Measurements from ENCODE around the gene FBXO38.
A peak's percentile ranks its signal among the peaks of the same experiment; 100 is the strongest.

Gene FBXO38

DNA sequence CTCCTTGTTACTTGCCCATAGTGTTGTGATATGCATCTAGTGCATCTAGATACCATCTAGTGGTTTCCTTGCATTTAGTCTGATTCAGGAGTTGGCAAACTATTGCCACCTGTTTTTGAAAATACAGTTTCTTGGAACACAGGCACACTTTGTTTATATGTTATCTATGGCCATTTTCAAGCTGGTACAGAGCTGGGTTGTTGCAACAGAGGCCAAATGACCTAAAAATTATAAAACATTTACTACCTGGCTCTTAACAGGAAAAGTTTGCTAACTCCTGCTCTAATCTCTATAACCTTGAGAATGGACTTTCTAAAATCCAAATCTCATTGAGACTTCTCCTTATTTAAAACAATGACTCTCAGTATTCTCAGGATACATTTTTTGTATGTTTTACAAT, 19.4 kb upstream of the FBXO38 start:
- no peak overlapping the region for H3K27ac ChIP-seq (ENCODE audit: low read length)
- no peaks in the 10 kb centered on the region for H3K9me3 ChIP-seq (ENCODE audit: control insufficient read depth in 2 of 2, low read length in 2 of 2)
- H3K4me1 ChIP-seq (ENCODE audit: control insufficient read depth, insufficient read depth, low read length) = no peaks in the 10 kb centered on the region
- H3K9ac ChIP-seq (ENCODE audit: low read length in 2 of 2) = no peak overlapping the region
- no peaks in the 10 kb centered on the region for H3K36me3 ChIP-seq (ENCODE audit: control insufficient read depth in 2 of 2, insufficient read depth in 2 of 2, low read length in 2 of 2)
- H3K4me3 ChIP-seq (ENCODE audit: low read length in 2 of 2) = no peak overlapping the region
- no peaks in the 10 kb centered on the region for H3K27me3 ChIP-seq (ENCODE audit: control insufficient read depth in 1 of 2, insufficient read depth in 2 of 2, low read length in 2 of 2)

DNA sequence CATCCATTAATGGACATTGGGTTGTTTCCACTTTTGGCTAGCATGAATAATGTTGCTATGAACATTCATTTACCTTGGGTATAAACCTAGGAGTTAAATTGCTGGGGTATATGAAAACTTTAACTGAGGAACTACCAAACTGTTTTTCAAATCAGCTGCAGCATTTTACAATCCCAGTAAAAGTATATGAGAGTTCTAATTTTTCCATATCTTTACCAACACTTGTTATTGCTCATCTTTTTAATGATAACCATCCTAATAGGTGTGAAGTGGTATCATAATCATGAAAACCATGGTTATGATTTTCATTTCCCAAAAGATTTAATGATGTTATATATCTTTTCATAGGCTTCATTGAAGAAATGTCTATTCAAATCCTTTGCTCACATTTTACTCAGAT, 15.5 kb upstream of the FBXO38 start:
- Histone ChIP-seq H3K36me3 (ENCODE audit: control insufficient read depth in 2 of 2, insufficient read depth in 2 of 2, low read length in 2 of 2) (no peaks in the 10 kb centered on the region), H3K27ac (ENCODE audit: low read length) (no peak overlapping the region), H3K27me3 (ENCODE audit: control insufficient read depth in 1 of 2, insufficient read depth in 2 of 2, low read length in 2 of 2) (no peaks in the 10 kb centered on the region), H3K9me3 (ENCODE audit: control insufficient read depth in 2 of 2, low read length in 2 of 2) (no peaks in the 10 kb centered on the region), H3K4me3 (ENCODE audit: low read length in 2 of 2) (no peak overlapping the region), H3K4me1 (ENCODE audit: control insufficient read depth, insufficient read depth, low read length) (no peaks in the 10 kb centered on the region), H3K9ac (ENCODE audit: low read length in 2 of 2) (no peak overlapping the region)

DNA sequence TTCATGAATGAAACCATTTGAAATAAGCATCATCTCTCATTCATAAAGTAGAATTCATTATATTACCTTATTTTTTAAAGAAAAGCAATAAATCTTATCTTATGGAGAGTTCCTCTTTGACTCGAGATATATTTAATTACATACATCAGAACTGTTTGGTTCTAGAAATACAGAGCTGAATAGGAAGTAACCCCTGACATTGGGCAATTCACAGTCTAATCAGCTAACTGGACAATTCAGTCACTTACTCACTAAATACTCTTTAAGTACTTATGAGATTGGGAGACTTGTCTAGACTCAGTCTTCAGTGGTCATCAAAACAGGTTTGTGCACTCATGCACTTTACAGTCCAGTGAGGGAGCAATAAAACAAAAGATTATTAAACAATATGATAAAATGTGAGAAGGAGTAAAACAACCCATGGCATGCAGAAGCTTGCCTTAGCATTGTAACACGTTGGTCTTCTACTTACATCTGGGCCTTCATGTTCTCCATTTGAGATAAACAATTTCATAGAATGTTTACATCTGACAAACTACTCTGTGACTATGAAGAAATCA, 11.5 kb upstream of the FBXO38 start:
- H3K4me3 ChIP-seq (ENCODE audit: low read length in 2 of 2) = no peak overlapping the region
- no peaks in the 10 kb centered on the region for H3K9me3 ChIP-seq (ENCODE audit: control insufficient read depth in 2 of 2, low read length in 2 of 2)
- H3K27ac ChIP-seq (ENCODE audit: low read length) = no peak overlapping the region
- no peak overlapping the region for H3K9ac ChIP-seq (ENCODE audit: low read length in 2 of 2)
- H3K27me3 ChIP-seq (ENCODE audit: control insufficient read depth in 1 of 2, insufficient read depth in 2 of 2, low read length in 2 of 2) = no peaks in the 10 kb centered on the region
- no peaks in the 10 kb centered on the region for H3K4me1 ChIP-seq (ENCODE audit: control insufficient read depth, insufficient read depth, low read length)
- no peaks in the 10 kb centered on the region for H3K36me3 ChIP-seq (ENCODE audit: control insufficient read depth in 2 of 2, insufficient read depth in 2 of 2, low read length in 2 of 2)

- no peaks in the 10 kb centered on the region for H3K9me3 ChIP-seq (ENCODE audit: control insufficient read depth in 2 of 2, low read length in 2 of 2)
- H3K36me3 ChIP-seq (ENCODE audit: control insufficient read depth in 2 of 2, insufficient read depth in 2 of 2, low read length in 2 of 2) = peaks cover 0 to 3% of the 10 kb centered on the region in 2 donors
- no peaks in the 10 kb centered on the region for H3K27me3 ChIP-seq (ENCODE audit: control insufficient read depth in 1 of 2, insufficient read depth in 2 of 2, low read length in 2 of 2)
- H3K9ac ChIP-seq (ENCODE audit: low read length in 2 of 2) = no peak overlapping the region
- H3K4me3 ChIP-seq (ENCODE audit: low read length in 2 of 2) = no peak overlapping the region
- no peaks in the 10 kb centered on the region for H3K4me1 ChIP-seq (ENCODE audit: control insufficient read depth, insufficient read depth, low read length)
- H3K27ac ChIP-seq (ENCODE audit: low read length) = no peak overlapping the region
Measured at GRCh38 chr5:148372893-148373292, 10.9 kb upstream of the FBXO38 start.

GRCh38 chr5:148374690-148375360, 8.9 kb upstream of the FBXO38 start:
- Histone ChIP-seq H3K27me3 (ENCODE audit: control insufficient read depth in 1 of 2, insufficient read depth in 2 of 2, low read length in 2 of 2) (no peaks in the 10 kb centered on the region), H3K36me3 (ENCODE audit: control insufficient read depth in 2 of 2, insufficient read depth in 2 of 2, low read length in 2 of 2) (peaks cover 0 to 3% of the 10 kb centered on the region in 2 donors), H3K4me3 (ENCODE audit: low read length in 2 of 2) (no peak overlapping the region), H3K9me3 (ENCODE audit: control insufficient read depth in 2 of 2, low read length in 2 of 2) (no peaks in the 10 kb centered on the region), H3K9ac (ENCODE audit: low read length in 2 of 2) (no peak overlapping the region), H3K4me1 (ENCODE audit: control insufficient read depth, insufficient read depth, low read length) (no peaks in the 10 kb centered on the region), H3K27ac (ENCODE audit: low read length) (no peak overlapping the region)

DNA sequence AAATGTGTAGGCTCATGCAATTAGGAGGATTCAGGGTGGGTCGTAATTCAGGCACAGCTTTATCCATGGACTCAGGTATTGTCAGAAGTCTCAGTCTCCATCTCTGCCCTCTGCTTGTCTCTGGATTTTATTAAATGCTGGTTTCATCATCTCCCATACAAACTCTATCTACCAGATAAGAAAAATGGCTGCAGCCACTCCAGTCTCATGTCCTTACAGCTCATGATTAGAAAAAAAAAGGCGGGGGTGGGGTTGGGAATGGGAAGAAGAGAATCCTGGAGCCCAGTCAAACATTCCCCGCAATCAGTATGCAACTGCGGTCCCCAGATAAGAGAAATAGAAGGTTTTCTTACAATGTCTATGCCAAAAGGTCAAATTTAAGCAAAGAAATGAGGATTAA, 7.6 kb upstream of the FBXO38 start:
- Histone ChIP-seq H3K27ac (ENCODE audit: low read length) (no peak overlapping the region), H3K9me3 (ENCODE audit: control insufficient read depth in 2 of 2, low read length in 2 of 2) (no peaks in the 10 kb centered on the region), H3K9ac (ENCODE audit: low read length in 2 of 2) (no peak overlapping the region), H3K27me3 (ENCODE audit: control insufficient read depth in 1 of 2, insufficient read depth in 2 of 2, low read length in 2 of 2) (no peaks in the 10 kb centered on the region), H3K36me3 (ENCODE audit: control insufficient read depth in 2 of 2, insufficient read depth in 2 of 2, low read length in 2 of 2) (peaks cover 0 to 3% of the 10 kb centered on the region in 2 donors), H3K4me1 (ENCODE audit: control insufficient read depth, insufficient read depth, low read length) (no peaks in the 10 kb centered on the region), H3K4me3 (ENCODE audit: low read length in 2 of 2) (no peak overlapping the region)

DNA sequence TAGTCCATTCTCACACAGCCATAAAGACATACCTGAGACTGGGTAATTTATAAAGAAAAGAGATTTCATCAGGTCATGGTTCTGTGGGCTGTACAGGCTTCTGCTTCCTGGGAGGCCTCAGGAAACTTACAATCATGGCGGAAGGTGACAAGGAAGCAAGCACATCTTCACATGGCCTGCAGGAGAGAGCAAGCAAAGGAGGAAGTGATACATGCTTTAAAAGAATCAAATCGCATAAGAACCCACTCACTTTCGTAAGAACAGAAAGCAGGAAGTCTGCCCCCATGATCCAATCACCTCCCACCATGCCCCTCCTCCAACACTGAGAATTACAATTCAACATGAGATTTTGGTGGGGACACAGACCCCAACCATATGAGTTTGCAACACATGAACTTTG, 5.1 kb upstream of the FBXO38 start:
- H3K36me3 ChIP-seq (ENCODE audit: control insufficient read depth in 2 of 2, insufficient read depth in 2 of 2, low read length in 2 of 2) = peaks cover 0 to 3% of the 10 kb centered on the region in 2 donors
- H3K4me3 ChIP-seq (ENCODE audit: low read length in 2 of 2) = no peak overlapping the region
- no peaks in the 10 kb centered on the region for H3K9me3 ChIP-seq (ENCODE audit: control insufficient read depth in 2 of 2, low read length in 2 of 2)
- no peak overlapping the region for H3K27ac ChIP-seq (ENCODE audit: low read length)
- H3K4me1 ChIP-seq (ENCODE audit: control insufficient read depth, insufficient read depth, low read length) = no peaks in the 10 kb centered on the region
- no peaks in the 10 kb centered on the region for H3K27me3 ChIP-seq (ENCODE audit: control insufficient read depth in 1 of 2, insufficient read depth in 2 of 2, low read length in 2 of 2)
- H3K9ac ChIP-seq (ENCODE audit: low read length in 2 of 2) = no peak overlapping the region

DNA sequence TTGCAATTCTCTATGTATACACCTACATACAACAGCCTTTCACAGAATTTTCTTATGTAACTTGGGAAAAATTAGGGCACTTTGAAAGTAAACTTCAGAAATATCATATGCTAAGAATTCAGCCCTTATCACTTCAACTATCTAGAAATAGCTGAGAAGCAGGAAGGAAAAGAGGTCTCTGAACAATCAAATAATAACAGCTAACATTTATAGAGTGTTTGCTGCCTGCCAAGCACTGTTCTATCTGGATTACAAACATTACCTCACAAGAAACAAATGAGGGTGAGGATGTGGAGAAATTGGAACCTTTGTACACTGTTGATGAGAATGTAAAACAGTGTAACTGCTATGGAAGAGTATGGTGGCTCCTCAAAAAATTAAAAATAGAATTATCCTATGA, 4.4 kb upstream of the FBXO38 start:
- H3K9me3 ChIP-seq (ENCODE audit: control insufficient read depth in 2 of 2, low read length in 2 of 2) = no peaks in the 10 kb centered on the region
- no peak overlapping the region for H3K4me3 ChIP-seq (ENCODE audit: low read length in 2 of 2)
- H3K36me3 ChIP-seq (ENCODE audit: control insufficient read depth in 2 of 2, insufficient read depth in 2 of 2, low read length in 2 of 2) = peaks cover 0 to 3% of the 10 kb centered on the region in 2 donors
- H3K9ac ChIP-seq (ENCODE audit: low read length in 2 of 2) = no peak overlapping the region
- H3K27me3 ChIP-seq (ENCODE audit: control insufficient read depth in 1 of 2, insufficient read depth in 2 of 2, low read length in 2 of 2) = no peaks in the 10 kb centered on the region
- H3K27ac ChIP-seq (ENCODE audit: low read length) = no peak overlapping the region
- H3K4me1 ChIP-seq (ENCODE audit: control insufficient read depth, insufficient read depth, low read length) = peaks cover 1% of the 10 kb centered on the region

DNA sequence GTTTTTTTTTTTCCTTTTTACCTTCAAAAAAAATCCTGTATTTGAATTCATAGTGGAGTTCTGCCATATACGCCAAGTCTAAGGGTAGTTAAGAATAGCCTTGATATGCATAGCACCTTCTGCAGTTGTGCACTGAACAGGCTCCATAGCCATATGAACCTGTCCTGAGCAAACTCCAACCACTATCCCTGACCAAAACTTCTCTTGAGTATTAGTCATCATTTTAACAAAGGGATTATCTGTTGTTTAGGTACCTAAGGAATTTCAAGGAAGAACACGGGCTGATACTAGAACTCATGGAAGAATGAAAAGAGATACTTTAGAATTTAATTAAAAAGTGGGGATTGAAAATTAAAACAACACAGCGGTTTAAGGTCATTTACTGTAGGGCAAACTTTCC, 1.9 kb upstream of the FBXO38 start:
- Histone ChIP-seq H3K9me3 (ENCODE audit: control insufficient read depth in 2 of 2, low read length in 2 of 2) (no peaks in the 10 kb centered on the region), H3K27me3 (ENCODE audit: control insufficient read depth in 1 of 2, insufficient read depth in 2 of 2, low read length in 2 of 2) (no peaks in the 10 kb centered on the region), H3K4me1 (ENCODE audit: control insufficient read depth, insufficient read depth, low read length) (peaks cover 9% of the 10 kb centered on the region), H3K27ac (ENCODE audit: low read length) (no peak overlapping the region), H3K36me3 (ENCODE audit: control insufficient read depth in 2 of 2, insufficient read depth in 2 of 2, low read length in 2 of 2) (peaks cover 0 to 3% of the 10 kb centered on the region in 2 donors), H3K9ac (ENCODE audit: low read length in 2 of 2) (no peak overlapping the region), H3K4me3 (ENCODE audit: low read length in 2 of 2) (no peak overlapping the region)

- H3K27me3 ChIP-seq (ENCODE audit: control insufficient read depth in 1 of 2, insufficient read depth in 2 of 2, low read length in 2 of 2) = no peaks in the 10 kb centered on the region
- peak overlapping the region; percentile 86 to 97 for H3K4me3 ChIP-seq (ENCODE audit: low read length in 2 of 2)
- H3K27ac ChIP-seq (ENCODE audit: low read length) = no peak overlapping the region
- H3K9ac ChIP-seq (ENCODE audit: low read length in 2 of 2) = peak overlapping the region; percentile 97
- no peaks in the 10 kb centered on the region for H3K36me3 ChIP-seq (ENCODE audit: control insufficient read depth in 2 of 2, insufficient read depth in 2 of 2, low read length in 2 of 2)
- peaks cover 9% of the 10 kb centered on the region for H3K4me1 ChIP-seq (ENCODE audit: control insufficient read depth, insufficient read depth, low read length)
- no peaks in the 10 kb centered on the region for H3K9me3 ChIP-seq (ENCODE audit: control insufficient read depth in 2 of 2, low read length in 2 of 2)
Measured at GRCh38 chr5:148382961-148383360, 797 bp upstream of the FBXO38 start.

- Histone ChIP-seq H3K9me3 (ENCODE audit: control insufficient read depth in 2 of 2, low read length in 2 of 2) (no peaks in the 10 kb centered on the region), H3K27me3 (ENCODE audit: control insufficient read depth in 1 of 2, insufficient read depth in 2 of 2, low read length in 2 of 2) (no peaks in the 10 kb centered on the region), H3K4me1 (ENCODE audit: control insufficient read depth, insufficient read depth, low read length) (peaks cover 9% of the 10 kb centered on the region)
Measured at GRCh38 chr5:148384380-148384737, 601 bp downstream of the FBXO38 start.

More at GRCh38 chr5:148384380-148384737, 601 bp downstream of the FBXO38 start:
- H3K27ac ChIP-seq (ENCODE audit: low read length) = peak overlapping the region; percentile 78
- peak overlapping the region; percentile 86 to 97 for H3K4me3 ChIP-seq (ENCODE audit: low read length in 2 of 2)
- peak overlapping the region; percentile 97 for H3K9ac ChIP-seq (ENCODE audit: low read length in 2 of 2)
- no peaks in the 10 kb centered on the region for H3K36me3 ChIP-seq (ENCODE audit: control insufficient read depth in 2 of 2, insufficient read depth in 2 of 2, low read length in 2 of 2)
